Ovary (tissue), 9 donors: Measurements from ENCODE around the gene PRLH. TPM values are rescaled to one million over a fixed set of nuclear protein-coding genes. Genes with fewer than 3 reads are reported as not detected.

ENCODE experiments used
- DNase-seq, 5 donors: peaks; one replicate each; pipeline ENCODE4 v3.0.0-alpha.2; 2019 to 2020
- H3K27ac ChIP-seq, 2 donors: fragments of 200-600 bp; one replicate each; pipeline versions ENCODE4 v1.5.1 to v1.8.0; 2019 to 2022
- H3K27me3 ChIP-seq: fragments of 200-600 bp; one replicate; pipeline ENCODE4 v1.8.0; 2022
- H3K36me3 ChIP-seq: fragments of 200-600 bp; sonication (generic); one replicate; pipeline ENCODE4 v1.5.1; 2019
- H3K4me1 ChIP-seq: one replicate; pipeline ENCODE4 v1.8.1; 2013; ENCODE audit warnings: mild to moderate bottlenecking, moderate library complexity; ENCODE audit not compliant: insufficient read depth
- H3K4me3 ChIP-seq: fragments of 200-600 bp; sonication (generic); one replicate; pipeline ENCODE4 v1.5.1; 2017
- H3K9me3 ChIP-seq, 2 donors: fragments of 200-600 bp in 1 of 2; sonication (generic) in 1 of 2; one replicate each; pipeline versions ENCODE4 v1.5.1 to v1.8.1; 2013 to 2019; ENCODE audit warnings: mild to moderate bottlenecking in 1 of 2, moderate library complexity in 1 of 2
- CTCF ChIP-seq, 3 donors: fragments of 450-650 bp in 2 of 3; fragments of 200-600 bp in 1 of 3; IDR thresholded peaks; one replicate each; pipeline versions ENCODE4 v1.5.1 to v1.8.0; 2016 to 2022; ENCODE audit warnings: antibody characterized with exemption in 3 of 3, mild to moderate bottlenecking in 1 of 3
- EP300 ChIP-seq: sonication (generic); formaldehyde crosslinking; IDR thresholded peaks from one replicate; pipeline ENCODE4 v1.6.1; 2017; ENCODE audit warnings: antibody characterized with exemption
- POLR2A ChIP-seq: fragments of 450-650 bp; IDR thresholded peaks from one replicate; pipeline ENCODE4 v1.6.1; 2017; ENCODE audit warnings: antibody characterized with exemption, mild to moderate bottlenecking, moderate library complexity
- WGBS, 3 donors: extraction: QIAGEN DNeasy Blood & Tissue Kit in 1 of 3; methylation state at CpG; one replicate each; pipeline versions ENCODE4 v1.1.5 to v1.1.7; 2013 to 2017; 5-methylcytosine and 5-hydroxymethylcytosine counted together
- intact Hi-C, 4 donors: fragments of 100-400 bp; cut with DNase I; formaldehyde crosslinking; loops; one replicate each; pipeline versions ENCODE4 v1.11.0 to v1.15.1; 2022 to 2023
- polyA plus RNA-seq, 2 donors: library from polyadenylated mRNA; stranded (reverse); fragments of 200-250 nt in 1 of 2; fragments of 350-450 nt in 1 of 2; fragmentation: Illumina TruSeq in 1 of 2; extraction: RNeasy Lipid Tissue Mini Kit (QIAGEN cat#74804) in 1 of 2; gene quantifications; one replicate each; pipeline ENCODE4 v1.2.3, GENCODE V29; 2013 to 2014
- total RNA-seq, 7 donors: library from RNA; depleted of rRNA in 2 of 7; stranded (reverse); fragments of >200 nt in 2 of 7; fragmentation: NEBNext Ultra II Directional in 3 of 7; extraction: Animal tissue kit (Norgen Biotek cat#: 25700) in 3 of 7; gene quantifications; one replicate each; pipeline versions ENCODE4 v1.1.0 to v1.2.4, GENCODE V29; 2016 to 2023
- donor health status: DM: no; HTN: no; CAD: no; lungs with moderate emphysema.
- donor health status: DM: no; HTN: no; CAD: no.
- donor health status: Bipolar disorder and iron deficiency.
- donor health status: DM: yes; HTN: yes; CAD: no.
- donor health status: DM: no; HTN: no; CAD: no.
- donor health status: DM: yes; HTN: yes; CAD: no.

The PRLH gene
- total and polyA plus RNA-seq, 9 donors, result not detected

DNA sequence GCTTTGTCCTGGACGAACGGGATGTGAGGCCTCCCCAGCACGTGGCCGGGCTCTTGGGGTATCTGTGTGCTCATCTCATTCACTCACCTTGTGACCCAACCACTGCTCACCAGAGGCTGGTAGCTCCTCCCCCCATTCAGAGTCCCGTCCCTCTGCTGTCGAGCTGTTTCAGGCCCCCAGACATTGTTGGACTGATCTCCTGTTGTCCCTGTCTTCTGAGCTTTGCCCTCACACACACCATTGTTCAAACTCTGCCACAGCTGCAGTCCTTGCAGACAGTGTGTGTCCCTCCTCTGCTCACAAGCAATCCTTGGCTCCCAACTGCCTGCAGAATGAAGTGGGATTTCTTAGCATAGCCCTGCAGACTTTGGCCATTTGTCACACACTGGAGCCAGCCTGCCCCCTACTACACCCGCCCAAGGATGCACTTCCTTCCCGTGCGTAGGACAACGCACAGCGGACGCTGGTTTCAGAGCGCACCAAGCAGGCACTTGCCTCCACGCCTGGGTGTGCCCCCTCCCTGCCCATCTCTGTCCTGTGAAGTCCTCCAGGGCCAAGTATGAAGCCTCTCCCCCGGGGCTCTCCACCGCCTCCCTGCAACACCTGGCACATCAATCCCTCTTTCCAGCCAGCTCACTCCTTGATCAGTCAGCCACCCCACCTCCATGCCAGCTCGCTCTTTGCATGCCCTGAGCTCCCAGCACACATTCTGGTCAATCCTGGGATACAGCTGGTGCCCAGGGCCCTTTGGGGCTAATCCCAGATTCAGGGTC lies 16.5 kb upstream of the PRLH start:
- DNase-seq, result no peak
- no peak for TF ChIP-seq POLR2A
- no peak for TF ChIP-seq EP300
- no peak for TF ChIP-seq CTCF (IDR thresholded peaks at IDR 0.05)
- 76 to 79% (median 78%) methylated on average over 17 of the region's 17 CpGs for WGBS, 3 donors
- Histone ChIP-seq H3K36me3 (no peaks in the 10 kb centered on the region), H3K9me3 (no peaks in the 10 kb centered on the region), H3K27ac (no peak overlapping the region), H3K4me3 (no peak overlapping the region), H3K27me3 (no peaks in the 10 kb centered on the region), H3K4me1 (no peaks in the 10 kb centered on the region)
- intact Hi-C loops, result no loop called here

- H3K4me3 ChIP-seq, result no peak overlapping the region
- intact Hi-C loops, result no loop called here
- TF ChIP-seq POLR2A (no peak), CTCF (IDR thresholded peaks at IDR 0.05) (no peak), EP300 (no peak)
- no peaks in the 10 kb centered on the region for H3K27me3 ChIP-seq
- H3K9me3 ChIP-seq, result no peaks in the 10 kb centered on the region
- no peaks in the 10 kb centered on the region for H3K4me1 ChIP-seq
- DNase-seq, result no peak
- no peak overlapping the region for H3K27ac ChIP-seq
- WGBS, 3 donors, result 83 to 90% (median 88%) methylated on average over 16 of the region's 16 CpGs
- no peaks in the 10 kb centered on the region for H3K36me3 ChIP-seq
Measured at GRCh38 chr2:237551071-237551574, 15.3 kb upstream of the PRLH start.

- Histone ChIP-seq H3K4me1 (peaks cover 4% of the 10 kb centered on the region), H3K9me3 (no peaks in the 10 kb centered on the region), H3K27ac (no peak overlapping the region), H3K27me3 (no peaks in the 10 kb centered on the region), H3K36me3 (no peaks in the 10 kb centered on the region), H3K4me3 (no peak overlapping the region)
- TF ChIP-seq POLR2A (no peak), CTCF (IDR thresholded peaks at IDR 0.05) (no peak), EP300 (no peak)
- WGBS, 3 donors, result 78 to 90% (median 81%) methylated on average over 6 of the region's 6 CpGs
- DNase-seq, result no peak
- intact Hi-C loops, result no loop called here
Measured at GRCh38 chr2:237552908-237553307, 13.5 kb upstream of the PRLH start.

DNA sequence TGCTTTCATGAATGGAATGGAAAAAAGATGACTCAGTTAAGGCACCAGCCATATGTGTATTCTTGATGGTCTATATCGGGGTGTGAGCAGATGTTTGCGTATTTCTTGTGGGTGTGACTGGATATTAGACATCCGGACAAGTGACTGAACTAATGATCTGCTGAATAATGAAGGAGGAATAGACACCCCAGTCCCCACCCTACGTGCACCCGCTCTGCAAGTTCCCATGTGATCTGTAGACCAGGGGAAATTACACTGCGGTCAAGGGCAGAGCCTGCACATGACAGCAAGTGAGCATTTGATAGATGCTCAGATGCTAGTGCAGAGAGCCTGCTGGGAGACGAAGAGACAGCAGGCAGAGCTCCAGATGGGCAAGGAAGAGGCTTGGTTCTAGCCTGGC lies 12.4 kb upstream of the PRLH start:
- Histone ChIP-seq H3K4me3 (no peak overlapping the region), H3K9me3 (no peaks in the 10 kb centered on the region), H3K36me3 (no peaks in the 10 kb centered on the region), H3K27ac (no peak overlapping the region), H3K27me3 (no peaks in the 10 kb centered on the region), H3K4me1 (peaks cover 9% of the 10 kb centered on the region)
- intact Hi-C loops, result no loop called here
- no peak for DNase-seq
- WGBS, 3 donors, result 80 to 88% (median 83%) methylated on average over 7 of the region's 7 CpGs
- TF ChIP-seq POLR2A (no peak), EP300 (no peak), CTCF (IDR thresholded peaks at IDR 0.05) (no peak)
